Measurements from ENCODE around the gene SOCS7.
A peak's percentile ranks its signal among the peaks of the same experiment; 100 is the strongest.

Gene SOCS7

DNA sequence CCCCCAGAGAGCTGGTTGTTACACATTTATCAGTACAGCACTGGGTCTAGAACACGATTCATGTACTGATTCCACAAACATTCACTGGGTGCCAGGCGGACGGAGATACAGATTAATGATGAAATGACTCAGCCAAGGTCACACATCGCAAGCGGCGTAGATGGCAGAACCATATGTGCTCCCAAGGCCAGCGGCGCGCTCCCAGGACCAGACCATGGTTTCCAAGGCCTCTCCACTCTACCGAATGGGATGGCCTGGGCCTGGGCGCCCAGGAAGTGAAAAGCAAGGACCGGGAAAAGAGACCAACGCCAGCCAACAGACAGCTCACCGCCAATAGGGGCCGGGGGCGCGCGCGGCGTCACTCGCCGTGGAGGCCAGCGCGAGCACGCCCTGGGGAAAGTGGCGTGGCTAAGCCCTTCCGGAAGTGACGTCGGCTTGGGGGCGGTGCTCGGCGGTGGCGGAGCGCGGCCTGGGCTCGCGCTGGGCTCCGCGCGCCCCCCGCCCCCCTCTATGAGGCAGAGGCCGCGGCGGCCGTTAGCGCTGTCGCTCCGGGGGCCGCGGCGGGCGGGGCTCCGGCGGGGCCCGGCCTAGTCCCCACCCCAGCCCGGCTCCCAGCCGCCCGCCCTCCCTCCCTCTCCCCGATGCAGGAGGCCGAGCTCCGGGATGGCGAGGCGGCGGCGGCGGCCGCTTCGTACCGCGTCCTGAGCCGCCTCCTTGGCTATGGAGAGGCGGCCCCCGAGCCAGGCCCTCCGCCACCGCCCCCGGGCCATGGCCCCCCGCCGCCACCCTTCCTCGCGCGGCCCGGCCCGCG, at the start of gene SOCS7:
Gene SOCS7, plus strand, starts transcription at position 433 of the 811 bp plus-strand sequence. Its CDS starts 209 bp downstream, at position 642.
- DNase-seq (ENCODE audit: low spot score), result peak; percentile 93

DNA sequence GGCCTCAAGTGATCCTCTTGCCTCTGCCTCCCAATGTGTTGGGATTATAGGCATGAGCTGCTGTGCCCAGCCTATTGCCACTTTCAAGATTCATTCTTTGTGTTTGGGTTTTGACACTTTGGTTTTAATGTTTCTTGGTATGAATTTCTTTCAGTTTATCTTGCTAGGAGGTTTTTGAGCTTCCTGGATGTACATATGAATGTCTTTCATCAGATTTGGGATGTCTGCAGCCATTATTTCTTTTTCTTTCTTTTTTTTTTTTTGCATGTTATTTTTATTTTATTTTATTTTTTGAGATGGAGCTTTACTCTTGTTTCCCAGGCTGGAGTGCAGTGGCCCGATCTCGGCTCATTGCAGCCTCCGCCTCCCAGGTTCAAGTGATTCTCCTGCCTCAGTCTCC, 36.1 kb upstream of the SOCS7 start:
- DNase-seq (ENCODE audit: low spot score), result no peak

DNA sequence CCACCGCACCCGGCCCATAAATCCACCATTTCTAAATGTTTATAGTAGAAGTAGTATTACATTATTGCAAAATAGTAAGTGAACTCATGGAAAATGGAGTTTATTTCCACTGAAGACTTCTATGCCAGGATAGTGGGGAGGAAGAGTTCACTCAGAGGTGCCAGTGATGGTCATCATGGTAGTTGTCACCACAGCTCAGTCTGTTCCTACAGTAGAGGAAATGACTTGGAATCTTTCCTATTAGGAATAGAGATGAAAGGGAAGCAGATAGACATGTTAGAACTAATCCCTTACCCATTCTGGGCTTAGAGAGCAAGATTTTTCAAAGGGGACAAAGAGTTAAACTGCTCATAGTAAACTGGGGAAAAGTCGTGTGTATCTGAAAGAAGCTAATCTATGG, 34.6 kb upstream of the SOCS7 start:
- DNase-seq (ENCODE audit: low spot score), result no peak

- DNase-seq (ENCODE audit: low spot score), result no peak
These were observed 31.2 kb upstream of the SOCS7 start for GRCh38 chr17:38320482-38320881.

GRCh38 chr17:38322156-38322779, 29.4 kb upstream of the SOCS7 start:
- DNase-seq (ENCODE audit: low spot score), result peak; percentile 37

DNA sequence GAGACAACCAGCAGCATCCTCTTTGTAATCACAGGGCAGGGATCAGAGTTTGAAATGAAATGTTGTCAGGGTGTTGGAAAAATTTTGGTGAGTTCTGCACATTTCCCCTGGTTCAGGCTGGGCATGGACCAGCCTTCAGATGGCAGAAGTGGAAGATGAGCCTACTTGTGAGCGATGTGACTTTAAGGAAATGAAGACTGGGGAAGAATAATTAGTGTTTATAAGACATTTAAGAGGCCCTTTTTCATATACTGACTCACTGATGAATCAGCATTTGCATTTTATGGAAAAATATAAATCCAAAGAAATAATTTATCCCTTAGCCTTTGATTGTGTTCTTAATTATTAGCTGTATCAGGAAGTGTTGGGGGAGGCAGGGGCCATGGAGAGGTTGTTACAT, 28.7 kb upstream of the SOCS7 start:
- no peak for DNase-seq (ENCODE audit: low spot score)

- no peak for DNase-seq (ENCODE audit: low spot score)
These were observed 27.4 kb upstream of the SOCS7 start for GRCh38 chr17:38324141-38324697.

DNA sequence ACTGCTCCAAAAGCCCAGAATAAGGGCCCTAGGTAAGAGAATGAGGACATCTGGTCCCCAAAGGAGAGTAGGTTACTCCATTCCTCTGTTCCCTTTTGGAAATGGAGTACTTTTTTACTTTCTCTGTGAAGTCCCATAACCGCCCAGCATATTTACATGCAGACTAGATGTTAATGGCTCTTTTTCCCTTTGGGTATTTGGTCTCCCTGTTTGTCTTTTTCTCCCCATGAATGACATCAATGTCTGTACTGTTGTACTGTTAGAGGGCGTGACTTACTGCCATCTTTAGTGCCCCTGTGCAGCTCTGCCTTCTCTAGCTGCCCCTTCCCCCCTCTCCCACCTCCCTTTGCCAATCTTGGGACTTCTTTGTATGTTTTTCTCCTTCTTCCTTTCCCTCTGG, 26.9 kb upstream of the SOCS7 start:
- peak; percentile 49 for DNase-seq (ENCODE audit: low spot score)

DNA sequence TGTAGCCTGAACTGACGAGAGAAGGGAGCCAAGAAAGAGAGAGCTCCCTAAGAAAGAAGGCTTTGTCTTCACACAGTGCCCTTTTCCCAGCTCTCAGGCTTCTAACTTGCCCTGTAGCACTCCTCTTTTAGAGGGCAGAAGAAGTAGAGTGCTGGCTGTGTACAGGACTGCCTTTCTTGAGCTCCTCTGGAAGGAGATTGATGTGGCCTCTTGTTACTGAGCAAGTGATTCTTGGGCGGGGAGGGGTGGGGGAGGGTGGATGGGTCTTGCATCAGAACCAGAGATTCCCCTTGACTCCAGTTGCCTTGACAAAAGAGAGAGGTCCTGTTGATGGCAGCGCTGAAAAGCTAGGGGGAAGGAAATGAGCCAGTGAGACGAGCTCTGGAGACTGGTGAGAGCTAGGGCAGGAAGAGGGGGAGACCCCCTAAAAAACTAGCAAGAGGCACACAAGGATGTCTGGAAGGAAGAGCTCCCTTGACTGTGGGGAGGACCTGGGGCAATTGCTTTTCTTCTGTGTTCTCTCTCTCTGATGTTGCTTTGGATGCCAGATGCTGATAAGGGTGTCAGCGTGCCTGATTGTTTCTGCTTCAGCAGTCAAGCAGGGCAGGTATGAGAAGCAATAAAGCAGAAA, 26.3 kb upstream of the SOCS7 start:
- DNase-seq (ENCODE audit: low spot score), result peak; percentile 64

DNA sequence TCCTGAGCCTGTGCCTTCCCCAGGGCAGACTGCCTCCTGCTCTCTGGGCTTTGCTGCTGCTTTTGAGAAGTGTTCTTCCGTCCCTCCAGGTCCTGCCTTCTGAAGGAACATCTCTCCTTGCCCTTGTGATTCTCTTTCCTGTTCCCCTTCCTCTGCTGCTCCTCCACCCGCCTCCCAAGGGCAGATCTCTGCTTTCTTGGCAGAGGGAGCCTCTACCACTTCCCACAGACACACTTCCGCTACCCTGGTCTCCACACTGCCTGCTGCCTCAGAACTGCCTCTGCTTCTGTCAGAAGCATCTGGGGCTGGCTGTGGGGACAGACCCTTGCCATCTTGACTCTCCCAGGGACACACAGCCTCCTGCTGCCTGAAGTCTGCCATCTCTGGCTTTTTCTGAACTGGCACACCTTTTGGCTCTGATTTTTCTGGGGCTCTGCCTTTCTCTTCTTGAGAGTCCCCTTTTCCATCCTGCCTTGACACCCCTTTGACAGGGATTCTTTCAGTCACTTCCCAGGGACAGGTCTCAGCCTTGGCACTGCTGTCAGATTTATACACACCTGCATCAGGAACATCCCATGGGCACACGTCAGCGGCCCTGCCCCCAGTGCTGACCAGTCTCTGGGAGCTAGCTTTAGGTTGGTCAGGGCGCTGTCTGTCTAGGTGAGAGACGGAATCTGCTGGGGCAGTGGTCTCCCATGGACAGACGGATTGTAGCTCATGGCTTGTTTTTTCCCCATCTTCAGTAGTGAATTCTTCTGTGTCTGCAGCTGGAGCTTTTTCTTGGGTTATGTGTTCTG, 24.4 kb upstream of the SOCS7 start:
- DNase-seq (ENCODE audit: low spot score), result no peak

DNA sequence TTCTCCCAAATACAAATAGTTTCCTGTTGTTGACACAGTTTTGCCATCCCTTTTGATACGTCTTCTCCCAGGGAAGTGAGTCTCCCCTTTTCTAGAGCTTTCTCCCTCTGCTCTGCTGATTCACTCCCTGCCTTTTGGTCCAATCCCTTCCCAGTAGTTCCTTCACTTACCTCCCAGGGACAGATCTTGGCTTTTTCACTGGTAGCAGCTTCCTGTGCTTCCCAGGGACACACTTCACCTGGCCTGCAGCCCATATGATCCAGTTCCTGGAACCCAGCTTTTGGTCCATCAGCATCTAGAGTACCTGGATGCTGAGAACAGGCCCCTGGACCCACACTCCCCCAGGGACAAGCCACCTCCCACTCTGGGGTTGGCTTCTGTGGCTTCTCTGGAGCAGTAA, 23.7 kb upstream of the SOCS7 start:
- DNase-seq (ENCODE audit: low spot score), result no peak

GRCh38 chr17:38328620-38329019, 23.0 kb upstream of the SOCS7 start:
- no peak for DNase-seq (ENCODE audit: low spot score)

GRCh38 chr17:38329284-38329683, 22.4 kb upstream of the SOCS7 start:
- no peak for DNase-seq (ENCODE audit: low spot score)

DNA sequence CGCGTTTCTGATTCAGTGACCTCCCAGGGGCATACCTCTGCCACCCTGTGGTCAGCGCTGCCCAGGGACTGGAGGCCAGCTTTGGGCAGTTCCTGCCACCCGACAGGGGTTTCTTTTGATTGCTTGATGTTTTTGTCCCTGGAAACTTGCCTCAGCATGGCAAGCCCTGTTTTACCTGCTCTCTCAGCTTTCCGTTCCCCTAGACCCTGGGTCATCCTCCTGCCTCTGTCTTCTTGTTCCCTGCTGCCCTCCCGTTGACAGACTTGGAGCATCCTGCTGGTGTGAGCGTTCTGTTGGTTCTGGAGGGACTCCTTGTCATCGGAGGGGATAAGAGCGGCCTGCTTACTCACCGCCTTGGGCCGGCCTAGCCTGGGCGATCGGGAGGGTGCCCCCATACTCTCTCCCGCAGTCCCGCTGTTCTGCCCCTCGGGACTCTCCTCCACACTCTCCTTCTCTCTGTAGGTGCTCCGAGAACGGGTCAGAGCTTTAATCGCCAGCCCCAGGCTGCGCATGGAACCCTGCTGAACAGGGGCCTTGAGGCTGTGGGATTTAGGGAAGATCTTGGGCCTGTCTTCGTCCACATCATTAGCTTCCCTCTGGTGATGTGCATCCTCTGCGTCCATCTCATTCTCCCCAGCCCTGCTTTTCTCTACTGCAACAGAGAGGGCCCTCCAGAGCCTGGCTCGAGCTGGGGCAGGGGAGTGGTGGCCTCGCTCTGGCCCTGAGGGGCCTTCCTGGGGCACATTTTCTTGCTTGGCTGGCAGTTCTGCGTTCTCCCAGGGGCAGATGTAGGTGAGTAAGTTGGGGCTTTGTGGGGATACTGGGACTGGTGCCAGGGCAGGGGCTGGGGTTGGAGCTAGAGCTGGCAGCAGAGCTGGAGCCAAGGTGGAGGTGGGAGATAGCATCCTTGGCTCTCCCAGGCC, 21.6 kb upstream of the SOCS7 start:
- DNase-seq (ENCODE audit: low spot score), result no peak

GRCh38 chr17:38330941-38331411, 20.7 kb upstream of the SOCS7 start:
- DNase-seq (ENCODE audit: low spot score), result no peak

DNA sequence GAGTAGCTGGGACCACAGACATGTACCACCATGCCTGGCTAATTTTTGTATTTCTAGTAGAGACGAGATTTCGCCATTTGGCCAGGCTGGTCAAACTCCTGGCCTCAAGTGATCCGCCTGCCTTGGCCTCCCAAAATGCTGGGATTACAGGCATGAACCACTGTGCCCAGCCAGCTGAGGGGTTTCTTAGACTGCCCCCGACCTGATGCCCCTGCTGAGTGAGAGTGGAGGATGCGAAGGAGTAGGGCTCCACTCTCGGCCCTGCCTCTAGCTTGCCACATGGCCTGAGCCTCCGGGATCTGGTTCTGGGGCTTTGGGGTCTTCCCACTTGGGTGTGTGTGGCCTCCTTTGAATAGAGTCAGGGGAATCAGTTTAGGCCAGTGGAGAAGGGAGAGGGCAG, 18.9 kb upstream of the SOCS7 start:
- no peak for DNase-seq (ENCODE audit: low spot score)

DNA sequence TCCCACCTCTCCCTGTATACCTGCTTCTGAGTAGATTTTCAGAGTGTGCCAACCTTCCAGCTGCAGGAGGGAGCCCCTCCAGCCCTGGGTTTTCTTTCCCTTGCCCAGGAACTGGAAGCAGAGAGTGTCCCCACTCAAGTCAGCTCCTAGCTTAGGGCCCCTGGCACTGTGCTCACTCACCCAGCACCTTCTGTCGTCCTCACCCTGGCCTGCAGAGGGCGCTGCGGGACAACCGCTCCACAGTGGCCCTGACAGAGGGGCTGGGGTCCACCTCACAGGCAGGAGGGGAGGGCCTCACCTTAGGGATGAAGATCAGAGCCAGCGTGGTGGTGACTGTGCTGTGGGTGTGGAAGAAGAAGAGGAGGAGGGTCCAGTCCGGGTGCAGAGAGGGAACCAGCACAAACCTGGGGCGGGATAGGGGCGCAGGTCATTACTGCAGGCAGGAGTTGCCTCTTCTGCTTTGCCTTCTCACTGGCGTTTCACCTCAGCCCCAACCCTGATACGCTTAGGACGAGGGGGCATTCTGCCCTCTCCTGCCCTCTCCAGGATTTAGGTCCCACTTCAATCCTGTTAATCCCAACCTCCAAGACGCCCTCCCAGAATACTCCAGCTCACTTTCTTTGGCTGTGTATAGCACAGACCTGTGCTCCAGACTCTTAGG, 17.9 kb upstream of the SOCS7 start:
- no peak for DNase-seq (ENCODE audit: low spot score)

DNA sequence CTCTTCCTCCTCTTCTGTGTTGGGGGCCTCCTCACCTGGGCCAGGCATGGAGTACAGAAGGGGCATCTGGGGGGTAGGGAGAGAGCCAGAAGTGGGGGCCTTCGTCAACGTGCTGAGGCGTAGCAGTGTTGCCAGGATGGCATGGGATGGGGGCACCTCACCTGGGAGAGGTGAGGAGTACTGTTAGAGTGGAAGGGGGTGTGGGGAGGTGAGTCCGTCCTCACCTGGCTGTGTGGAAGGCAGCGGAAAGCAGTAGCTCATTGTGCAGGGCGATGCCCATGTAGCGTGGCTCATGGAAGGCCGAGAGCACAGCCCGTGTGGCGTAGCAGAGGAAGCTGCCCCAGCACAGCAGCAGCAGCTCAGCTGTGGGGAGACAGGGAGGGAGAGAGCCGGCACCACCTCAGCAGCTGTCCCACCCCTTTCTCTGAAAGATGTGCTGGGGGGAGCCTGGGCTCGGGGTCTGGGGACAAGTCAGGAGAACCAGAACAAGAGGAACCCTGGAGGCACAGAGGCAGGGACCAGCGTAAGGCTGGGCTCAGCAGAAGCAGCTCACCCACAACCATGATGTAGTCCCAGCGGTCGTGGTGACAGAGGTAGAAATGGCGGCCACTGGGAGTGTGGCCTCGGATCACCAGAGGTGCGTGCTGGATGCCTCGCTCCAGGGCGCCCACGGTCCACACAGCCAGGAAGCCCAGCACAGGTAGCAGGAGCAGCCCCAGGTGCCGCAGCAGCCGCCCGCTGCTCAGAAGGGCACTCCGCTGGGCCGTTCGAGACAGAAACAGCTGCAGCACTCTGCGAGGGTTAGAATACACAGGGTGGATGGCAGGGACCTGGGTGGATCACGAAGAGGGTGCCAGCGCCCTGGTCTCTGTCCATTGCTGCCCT, 16.9 kb upstream of the SOCS7 start:
- DNase-seq (ENCODE audit: low spot score), result no peak

- no peak for DNase-seq (ENCODE audit: low spot score)
These were observed 14.8 kb upstream of the SOCS7 start for GRCh38 chr17:38336838-38337237.

All from putamen (tissue), 1 donor.